ENCODE results near the gene CACHD1.

GRCh38 chr1:64550510-64550909, 80.6 kb downstream of the CACHD1 start:
- TF ChIP-seq CTCF (IDR thresholded peaks at IDR 0.05) (no peak), POLR2A (IDR thresholded peaks at IDR 0.05) (no peak)
